Testis (tissue), 3 donors: Measurements from ENCODE around the gene LPIN1. TPM values are rescaled to one million over a fixed set of nuclear protein-coding genes. Genes with fewer than 3 reads are reported as not detected.

Source experiments
- DNase-seq: peaks from one replicate; pipeline ENCODE4 v3.0.0-alpha.2; 2019
- H3K27ac ChIP-seq, 2 donors: fragments of 200-600 bp; sonication (generic); one replicate each; pipeline ENCODE4 v1.5.1; 2019
- H3K27me3 ChIP-seq: fragments of 200-600 bp; sonication (generic); one replicate; pipeline ENCODE4 v1.5.1; 2019
- H3K36me3 ChIP-seq: fragments of 200-600 bp; sonication (generic); one replicate; pipeline ENCODE4 v1.5.1; 2017; ENCODE audit warnings: low read depth; ENCODE audit errors: missing control alignments
- H3K4me1 ChIP-seq: fragments of 200-600 bp; sonication (generic); one replicate; pipeline ENCODE4 v1.5.1; 2019
- H3K4me3 ChIP-seq, 2 donors: fragments of 200-600 bp; sonication (generic); one replicate each; pipeline ENCODE4 v1.5.1; 2017 to 2019
- H3K9me3 ChIP-seq: fragments of 200-600 bp; sonication (generic); one replicate; pipeline ENCODE4 v1.5.1; 2017
- POLR2A ChIP-seq: fragments of 450-650 bp; IDR thresholded peaks from one replicate; pipeline ENCODE4 v1.6.1; 2017; ENCODE audit warnings: antibody characterized with exemption, mild to moderate bottlenecking, moderate library complexity
- WGBS, 2 donors: methylation state at CpG; one replicate each; pipeline ENCODE4 v1.1.5; 2018; 5-methylcytosine and 5-hydroxymethylcytosine counted together
- intact Hi-C: fragments of 100-400 bp; cut with DNase I; formaldehyde crosslinking; loops from one replicate; pipeline ENCODE4 v1.15.1; 2023; ENCODE audit warnings: low total_unique reads
- polyA plus RNA-seq: library from polyadenylated mRNA; stranded (reverse); fragments of 350-450 nt; fragmentation: Illumina TruSeq; extraction: RNeasy Lipid Tissue Mini Kit (QIAGEN cat#74804); gene quantifications from one replicate; pipeline ENCODE4 v1.2.3, GENCODE V29; 2014; ENCODE audit warnings: low read depth, low replicate concordance; ENCODE audit not compliant: insufficient read depth
- total RNA-seq, 2 donors: library from RNA; depleted of rRNA; stranded (reverse); fragments of >200 nt; gene quantifications; one replicate each; pipeline ENCODE4 v1.2.3, GENCODE V29; 2016
- TF ChIP-seq, protein P1 (sequence below), 3 experiments: fragments of 450-650 bp in 2 of 3; fragments of 200-600 bp in 1 of 3; sonication (generic) in 1 of 3; IDR thresholded peaks; one replicate each; pipeline ENCODE4 v1.5.1; 2016 to 2019; ENCODE audit warnings: antibody characterized with exemption in 3 of 3, mild to moderate bottlenecking in 2 of 3, moderate library complexity in 1 of 3

LPIN1 gene
- total and polyA plus RNA-seq, 3 donors from 2014 or later: 90.0 to 198 (median 169) TPM

DNA sequence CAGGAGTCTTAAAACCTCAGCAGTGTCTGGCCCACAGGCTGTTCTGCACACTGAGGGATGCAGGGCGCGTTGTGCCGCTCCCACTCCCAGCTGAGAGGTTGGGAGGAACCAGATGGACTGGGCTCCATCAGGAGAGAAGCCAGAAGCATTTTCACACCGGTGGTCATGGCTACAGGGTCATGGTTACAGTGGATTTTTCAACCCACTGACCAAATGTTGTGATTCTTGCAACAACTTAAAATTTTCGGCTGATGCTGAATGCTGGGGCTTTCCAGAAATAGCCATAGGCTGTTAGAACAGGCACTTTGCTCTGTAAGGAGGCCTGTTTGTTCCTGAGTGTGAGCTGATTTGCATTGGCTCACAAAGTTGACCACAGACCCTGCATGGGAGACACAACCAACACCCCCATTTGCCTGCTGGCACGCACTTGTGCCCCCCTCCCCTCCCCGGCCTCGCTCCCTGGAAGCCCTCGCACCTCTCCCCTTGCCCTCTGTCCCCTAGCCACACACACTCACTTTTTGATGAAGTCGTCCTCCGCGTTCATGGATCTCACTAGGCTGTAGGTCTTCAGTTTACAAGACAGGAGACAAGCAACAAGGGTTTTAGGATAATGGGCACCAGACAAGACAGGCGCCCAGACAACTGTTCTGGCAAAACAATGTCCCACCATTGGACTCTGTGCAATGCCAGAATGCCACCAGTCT, 3.4 kb downstream of the LPIN1 start:
- no peaks in the 10 kb centered on the region for H3K9me3 ChIP-seq
- no peak overlapping the region for H3K4me3 ChIP-seq
- H3K36me3 ChIP-seq: no peaks in the 10 kb centered on the region
- 58 to 62% methylated on average over 10 to 13 of the region's 13 CpGs for WGBS, 2 donors
- TF ChIP-seq, protein P1, sequence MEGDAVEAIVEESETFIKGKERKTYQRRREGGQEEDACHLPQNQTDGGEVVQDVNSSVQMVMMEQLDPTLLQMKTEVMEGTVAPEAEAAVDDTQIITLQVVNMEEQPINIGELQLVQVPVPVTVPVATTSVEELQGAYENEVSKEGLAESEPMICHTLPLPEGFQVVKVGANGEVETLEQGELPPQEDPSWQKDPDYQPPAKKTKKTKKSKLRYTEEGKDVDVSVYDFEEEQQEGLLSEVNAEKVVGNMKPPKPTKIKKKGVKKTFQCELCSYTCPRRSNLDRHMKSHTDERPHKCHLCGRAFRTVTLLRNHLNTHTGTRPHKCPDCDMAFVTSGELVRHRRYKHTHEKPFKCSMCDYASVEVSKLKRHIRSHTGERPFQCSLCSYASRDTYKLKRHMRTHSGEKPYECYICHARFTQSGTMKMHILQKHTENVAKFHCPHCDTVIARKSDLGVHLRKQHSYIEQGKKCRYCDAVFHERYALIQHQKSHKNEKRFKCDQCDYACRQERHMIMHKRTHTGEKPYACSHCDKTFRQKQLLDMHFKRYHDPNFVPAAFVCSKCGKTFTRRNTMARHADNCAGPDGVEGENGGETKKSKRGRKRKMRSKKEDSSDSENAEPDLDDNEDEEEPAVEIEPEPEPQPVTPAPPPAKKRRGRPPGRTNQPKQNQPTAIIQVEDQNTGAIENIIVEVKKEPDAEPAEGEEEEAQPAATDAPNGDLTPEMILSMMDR (IDR thresholded peaks at IDR 0.05): no peak
- no peak for TF ChIP-seq POLR2A
- intact Hi-C loops: loop anchor here (2.0 kb wide), 1 partner anchor 51 kb away; no protein-coding TSS in a partner anchor
- peaks cover 37% of the 10 kb centered on the region for H3K4me1 ChIP-seq
- peak; percentile 61 for DNase-seq
- H3K27me3 ChIP-seq: no peaks in the 10 kb centered on the region
- H3K27ac ChIP-seq: peak overlapping the region; percentile 83 to 85

- Histone ChIP-seq H3K4me1 (peaks cover 36% of the 10 kb centered on the region), H3K4me3 (no peak overlapping the region), H3K27ac (peak overlapping the region; percentile 83 to 85)
Measured at GRCh38 chr2:11750422-11750821, 4.0 kb downstream of the LPIN1 start.

DNA sequence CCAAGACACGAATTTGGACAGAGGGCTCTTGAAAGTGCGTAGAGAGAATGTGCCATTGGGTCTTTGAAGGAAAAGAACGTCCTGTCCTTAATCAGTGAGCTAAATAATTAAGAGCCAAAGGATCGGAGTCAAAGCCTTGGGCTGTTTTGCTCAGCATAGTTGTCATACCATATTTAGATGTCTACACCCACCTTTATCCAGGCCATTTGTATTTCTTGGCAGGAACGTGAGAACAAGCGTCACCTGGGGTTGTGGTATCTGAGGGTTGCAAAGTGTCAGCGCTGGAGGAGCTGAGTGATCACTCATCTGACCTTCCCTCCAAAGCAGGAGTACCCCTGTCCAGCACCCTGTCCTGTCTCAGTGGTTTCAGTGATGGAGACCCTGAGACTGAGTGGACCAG, 4.5 kb downstream of the LPIN1 start:
- H3K4me1 ChIP-seq: peaks cover 36% of the 10 kb centered on the region
- WGBS, 2 donors: 48 to 51% methylated on average over 7 of the region's 7 CpGs
- no peaks in the 10 kb centered on the region for H3K36me3 ChIP-seq
- peak; percentile 55 for DNase-seq
- H3K27me3 ChIP-seq: no peaks in the 10 kb centered on the region
- no peak for TF ChIP-seq POLR2A
- TF ChIP-seq, protein P1 (IDR thresholded peaks at IDR 0.05): no peak
- H3K27ac ChIP-seq: peak overlapping the region; percentile 83 to 85
- no peaks in the 10 kb centered on the region for H3K9me3 ChIP-seq
- no peak overlapping the region for H3K4me3 ChIP-seq
- intact Hi-C loops: loop anchor here (2.0 kb wide), 1 partner anchor 52 kb away; no protein-coding TSS in a partner anchor

More at GRCh38 chr2:11750422-11750821, 4.0 kb downstream of the LPIN1 start:
- Histone ChIP-seq H3K27me3 (no peaks in the 10 kb centered on the region), H3K9me3 (no peaks in the 10 kb centered on the region), H3K36me3 (no peaks in the 10 kb centered on the region)
- TF ChIP-seq, protein P1 (IDR thresholded peaks at IDR 0.05): no peak
- no peak for TF ChIP-seq POLR2A
- intact Hi-C loops: loop anchor here (2.0 kb wide), 1 partner anchor 52 kb away; no protein-coding TSS in a partner anchor
- DNase-seq: no peak
- WGBS, 2 donors: 58 to 72% methylated on average over 5 of the region's 5 CpGs

- Histone ChIP-seq H3K9me3 (no peaks in the 10 kb centered on the region), H3K36me3 (no peaks in the 10 kb centered on the region), H3K27me3 (no peaks in the 10 kb centered on the region), H3K4me3 (no peak overlapping the region), H3K27ac (peak overlapping the region; percentile 46 to 65), H3K4me1 (peaks cover 33% of the 10 kb centered on the region)
- TF ChIP-seq, protein P1 (IDR thresholded peaks at IDR 0.05): no peak
- TF ChIP-seq POLR2A: no peak
- 38 to 55% methylated on average over 7 to 8 of the region's 8 CpGs for WGBS, 2 donors
- peak; percentile 40 for DNase-seq
- intact Hi-C loops: no loop called here
Measured at GRCh38 chr2:11752906-11753305, 6.5 kb downstream of the LPIN1 start.

- WGBS, 2 donors: 50 to 54% methylated on average over 5 of the region's 5 CpGs
- peak overlapping the region; percentile 52 to 65 for H3K27ac ChIP-seq
- no peak overlapping the region for H3K4me3 ChIP-seq
- no peak for DNase-seq
- no peaks in the 10 kb centered on the region for H3K27me3 ChIP-seq
- no peaks in the 10 kb centered on the region for H3K9me3 ChIP-seq
- H3K4me1 ChIP-seq: peaks cover 35% of the 10 kb centered on the region
- intact Hi-C loops: no loop called here
- H3K36me3 ChIP-seq: no peaks in the 10 kb centered on the region
- TF ChIP-seq, protein P1 (IDR thresholded peaks at IDR 0.05): no peak
- TF ChIP-seq POLR2A: no peak
Measured at GRCh38 chr2:11753452-11753885, 7.0 kb downstream of the LPIN1 start.
